ENCODE measurements around the gene MTRF1L. TPM values are rescaled to one million over a fixed set of nuclear protein-coding genes. Genes with fewer than 3 reads are reported as not detected.

The MTRF1L gene
- total and polyA plus RNA-seq, 4 experiments from 2014 or later = 5.1 to 18.3 (median 12.0) TPM

- Mint-ChIP-seq H3K9me3 (no peaks in the 10 kb centered on the region), H3K4me3 (no peak overlapping the region), H3K4me1 (peaks cover 7 to 9% (median 8%) of the 10 kb centered on the region in 4 donors), H3K27ac (no peak overlapping the region), H3K36me3 (no peaks in the 10 kb centered on the region), H3K27me3 (peaks cover 8 to 10% of the 10 kb centered on the region in 2 donors)
- no peak overlapping the region for H3K27ac ChIP-seq (ENCODE audit: low read depth, low read length)
- CTCF ChIA-PET (ENCODE audit: partially characterized antibody) = interaction anchor here (0.9 kb wide), 1 partner anchor 11 kb away, joined by 4 read pairs; no protein-coding TSS in a partner anchor
- POLR2A ChIA-PET (ENCODE audit: partially characterized antibody) = no interaction called here
- intact Hi-C loops (cut with micrococcal nuclease) = loop anchor here (5.0 kb wide), 1 partner anchor 1269 kb away; no protein-coding TSS in a partner anchor
- H3K36me3 ChIP-seq (ENCODE audit: insufficient read depth, low read length) = no peaks in the 10 kb centered on the region
- H3K4me1 ChIP-seq (ENCODE audit: insufficient read depth, low read length) = no peaks in the 10 kb centered on the region
- no peaks in the 10 kb centered on the region for H3K9me3 ChIP-seq (ENCODE audit: control insufficient read depth in 1 of 2, low read length in 2 of 2)
- no peaks in the 10 kb centered on the region for H3K27me3 ChIP-seq (ENCODE audit: insufficient read depth, low read length)
- H3K4me3 ChIP-seq (ENCODE audit: low read length in 2 of 2) = no peak overlapping the region
- no peak for DNase-seq
Observed at GRCh38 chr6:152946484-152946883, 56.0 kb downstream of the MTRF1L start.

DNA sequence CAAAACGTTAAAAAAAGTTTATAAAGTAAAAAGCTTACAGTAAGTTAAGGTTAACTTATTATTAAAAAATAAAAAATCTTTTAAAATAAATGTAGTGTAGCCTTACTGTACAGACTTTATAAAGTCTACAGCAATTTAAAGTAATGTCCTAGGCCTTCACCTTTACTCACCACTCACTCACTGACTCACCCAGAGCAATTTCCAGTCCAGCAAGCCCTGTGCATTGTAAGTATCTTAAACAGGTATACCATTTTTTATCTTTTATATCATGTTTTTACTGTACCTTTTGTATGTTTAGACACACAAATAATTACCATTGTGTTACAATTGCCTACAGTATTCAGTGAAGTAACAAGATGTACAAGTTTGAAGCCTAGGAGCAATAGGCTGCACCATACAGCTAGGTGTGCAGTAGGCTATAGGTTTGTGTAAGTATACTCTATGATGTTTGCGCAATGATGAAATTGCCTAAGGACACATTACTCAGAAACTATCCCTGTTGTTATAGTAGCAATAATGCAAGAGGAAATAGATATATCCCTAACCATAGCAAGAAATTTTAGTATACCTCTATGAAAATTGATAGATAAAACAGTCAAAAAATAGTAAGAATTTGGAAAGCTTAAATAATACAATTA, 59.1 kb downstream of the MTRF1L start:
- no peaks in the 10 kb centered on the region for H3K4me1 ChIP-seq (ENCODE audit: insufficient read depth, low read length)
- Mint-ChIP-seq H3K9me3 (no peaks in the 10 kb centered on the region), H3K36me3 (no peaks in the 10 kb centered on the region), H3K4me3 (no peak overlapping the region), H3K27ac (no peak overlapping the region), H3K4me1 (peaks cover 6 to 8% (median 7%) of the 10 kb centered on the region in 4 donors), H3K27me3 (peaks cover 13 to 16% of the 10 kb centered on the region in 2 donors)
- POLR2A ChIA-PET (ENCODE audit: partially characterized antibody) = no interaction called here
- CTCF ChIA-PET (ENCODE audit: partially characterized antibody) = no interaction called here
- no peak overlapping the region for H3K27ac ChIP-seq (ENCODE audit: low read depth, low read length)
- no peaks in the 10 kb centered on the region for H3K9me3 ChIP-seq (ENCODE audit: control insufficient read depth in 1 of 2, low read length in 2 of 2)
- no peaks in the 10 kb centered on the region for H3K27me3 ChIP-seq (ENCODE audit: insufficient read depth, low read length)
- DNase-seq = no peak
- H3K36me3 ChIP-seq (ENCODE audit: insufficient read depth, low read length) = no peaks in the 10 kb centered on the region
- intact Hi-C loops (cut with micrococcal nuclease) = no loop called here
- H3K4me3 ChIP-seq (ENCODE audit: low read length in 2 of 2) = no peak overlapping the region

GRCh38 chr6:152942319-152942869, 60.1 kb downstream of the MTRF1L start:
- no peak for DNase-seq
- Histone ChIP-seq H3K4me1 (ENCODE audit: insufficient read depth, low read length) (no peaks in the 10 kb centered on the region), H3K36me3 (ENCODE audit: insufficient read depth, low read length) (no peaks in the 10 kb centered on the region), H3K9me3 (ENCODE audit: control insufficient read depth in 1 of 2, low read length in 2 of 2) (no peaks in the 10 kb centered on the region), H3K27me3 (ENCODE audit: insufficient read depth, low read length) (no peaks in the 10 kb centered on the region), H3K27ac (ENCODE audit: low read depth, low read length) (no peak overlapping the region), H3K4me3 (ENCODE audit: low read length in 2 of 2) (no peak overlapping the region)
- Mint-ChIP-seq H3K27me3 (peaks cover 18 to 19% of the 10 kb centered on the region in 2 donors), H3K4me3 (no peak overlapping the region), H3K9me3 (no peaks in the 10 kb centered on the region), H3K4me1 (no peaks in the 10 kb centered on the region), H3K36me3 (no peaks in the 10 kb centered on the region), H3K27ac (no peak overlapping the region)
- intact Hi-C loops (cut with micrococcal nuclease) = no loop called here
- POLR2A ChIA-PET (ENCODE audit: partially characterized antibody) = no interaction called here
- CTCF ChIA-PET (ENCODE audit: partially characterized antibody) = no interaction called here

DNA sequence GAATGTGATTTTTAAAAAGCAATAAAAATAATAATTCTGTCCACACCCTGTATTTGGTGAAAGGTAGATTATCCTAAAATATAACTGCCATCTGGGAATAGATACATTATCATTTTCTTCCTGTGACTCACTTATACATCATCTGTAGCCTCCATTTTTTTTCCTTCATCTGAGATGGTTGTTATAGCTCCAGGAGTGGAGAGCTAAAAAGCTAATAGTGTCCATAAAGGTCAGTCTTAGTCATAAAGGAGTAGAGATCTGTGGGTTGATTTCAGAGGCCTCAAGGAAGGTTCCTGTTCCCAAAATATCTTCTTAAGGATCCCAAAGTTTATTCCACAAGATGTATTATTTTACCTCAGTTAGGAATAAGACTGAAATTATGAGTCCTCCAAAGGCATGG, 60.8 kb downstream of the MTRF1L start:
- CTCF ChIA-PET (ENCODE audit: partially characterized antibody) = interaction anchor here (1.2 kb wide), 1 partner anchor 83 kb away, joined by 3 read pairs; no protein-coding TSS in a partner anchor
- no peaks in the 10 kb centered on the region for H3K36me3 ChIP-seq (ENCODE audit: insufficient read depth, low read length)
- no peaks in the 10 kb centered on the region for H3K9me3 ChIP-seq (ENCODE audit: control insufficient read depth in 1 of 2, low read length in 2 of 2)
- no peaks in the 10 kb centered on the region for H3K4me1 ChIP-seq (ENCODE audit: insufficient read depth, low read length)
- peaks cover 19 to 21% of the 10 kb centered on the region in 2 donors for H3K27me3 Mint-ChIP-seq
- H3K4me1 Mint-ChIP-seq = no peaks in the 10 kb centered on the region
- H3K36me3 Mint-ChIP-seq = no peaks in the 10 kb centered on the region
- no peak overlapping the region for H3K27ac Mint-ChIP-seq
- no peaks in the 10 kb centered on the region for H3K9me3 Mint-ChIP-seq
- no peak overlapping the region for H3K27ac ChIP-seq (ENCODE audit: low read depth, low read length)
- POLR2A ChIA-PET (ENCODE audit: partially characterized antibody) = no interaction called here
- H3K4me3 Mint-ChIP-seq = no peak overlapping the region
- DNase-seq = no peak
- intact Hi-C loops (cut with micrococcal nuclease) = no loop called here
- no peaks in the 10 kb centered on the region for H3K27me3 ChIP-seq (ENCODE audit: insufficient read depth, low read length)
- H3K4me3 ChIP-seq (ENCODE audit: low read length in 2 of 2) = no peak overlapping the region

Other genes starting within 250 kb of the MTRF1L start
- gene FBXO5, start 19.7 kb downstream of the MTRF1L start, total RNA-seq = 10 to 100 TPM in 1 of 2 experiments, 1 to 10 TPM in 1; 9.9 to 10.4 TPM
- 1 to 10 TPM; 4.8 to 8.8 TPM for gene FBXO5, start 19.7 kb downstream of the MTRF1L start, polyA plus RNA-seq
- not detected for gene RGS17, start 128.6 kb upstream of the MTRF1L start, total RNA-seq
- not detected for gene RGS17, start 128.6 kb upstream of the MTRF1L start, polyA plus RNA-seq

Data from CD4-positive, alpha-beta memory T cell (primary cell).